AG09319 (cell line): Measurements from ENCODE around the gene MSANTD3.

ENCODE experiments used
- DNase-seq: peaks from one replicate; pipeline ENCODE4 v3.0.0-alpha.2; 2010; ENCODE audit warnings: low read depth; ENCODE audit errors: extremely low read depth
- TF ChIP-seq, protein P1 (sequence below): IDR thresholded peaks from 2 replicates; pipeline ENCODE4 v1.5.1; 2011; ENCODE audit warnings: low read depth, mild to moderate bottlenecking, inconsistent platforms, low read length, moderate library complexity

The MSANTD3 gene

DNA sequence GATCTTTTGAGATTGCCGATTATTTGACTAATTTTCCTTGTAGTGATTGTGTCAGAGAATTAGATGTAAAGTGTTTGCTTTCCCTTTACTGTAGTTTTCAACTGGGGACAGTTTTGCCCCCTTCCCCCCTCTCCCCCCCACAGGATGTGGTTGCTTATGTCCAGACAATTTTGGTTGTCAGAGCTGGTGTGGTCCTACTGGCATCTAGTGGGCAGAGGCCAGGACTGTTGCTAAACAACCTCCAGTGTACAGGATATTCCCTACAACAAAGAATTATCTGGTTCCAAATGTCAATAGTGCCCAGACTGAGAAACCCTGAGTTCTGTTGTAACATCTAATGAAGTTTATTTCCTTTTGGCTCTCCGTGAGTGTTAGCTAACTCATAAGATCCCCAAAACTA, 66.0 kb downstream of the MSANTD3 start:
- TF ChIP-seq, protein P1, sequence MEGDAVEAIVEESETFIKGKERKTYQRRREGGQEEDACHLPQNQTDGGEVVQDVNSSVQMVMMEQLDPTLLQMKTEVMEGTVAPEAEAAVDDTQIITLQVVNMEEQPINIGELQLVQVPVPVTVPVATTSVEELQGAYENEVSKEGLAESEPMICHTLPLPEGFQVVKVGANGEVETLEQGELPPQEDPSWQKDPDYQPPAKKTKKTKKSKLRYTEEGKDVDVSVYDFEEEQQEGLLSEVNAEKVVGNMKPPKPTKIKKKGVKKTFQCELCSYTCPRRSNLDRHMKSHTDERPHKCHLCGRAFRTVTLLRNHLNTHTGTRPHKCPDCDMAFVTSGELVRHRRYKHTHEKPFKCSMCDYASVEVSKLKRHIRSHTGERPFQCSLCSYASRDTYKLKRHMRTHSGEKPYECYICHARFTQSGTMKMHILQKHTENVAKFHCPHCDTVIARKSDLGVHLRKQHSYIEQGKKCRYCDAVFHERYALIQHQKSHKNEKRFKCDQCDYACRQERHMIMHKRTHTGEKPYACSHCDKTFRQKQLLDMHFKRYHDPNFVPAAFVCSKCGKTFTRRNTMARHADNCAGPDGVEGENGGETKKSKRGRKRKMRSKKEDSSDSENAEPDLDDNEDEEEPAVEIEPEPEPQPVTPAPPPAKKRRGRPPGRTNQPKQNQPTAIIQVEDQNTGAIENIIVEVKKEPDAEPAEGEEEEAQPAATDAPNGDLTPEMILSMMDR, result peak; percentile 48
- peak; percentile 32 for DNase-seq

GRCh38 chr9:100498592-100498991, 71.6 kb downstream of the MSANTD3 start:
- TF ChIP-seq, protein P1, result no peak
- DNase-seq, result no peak

DNA sequence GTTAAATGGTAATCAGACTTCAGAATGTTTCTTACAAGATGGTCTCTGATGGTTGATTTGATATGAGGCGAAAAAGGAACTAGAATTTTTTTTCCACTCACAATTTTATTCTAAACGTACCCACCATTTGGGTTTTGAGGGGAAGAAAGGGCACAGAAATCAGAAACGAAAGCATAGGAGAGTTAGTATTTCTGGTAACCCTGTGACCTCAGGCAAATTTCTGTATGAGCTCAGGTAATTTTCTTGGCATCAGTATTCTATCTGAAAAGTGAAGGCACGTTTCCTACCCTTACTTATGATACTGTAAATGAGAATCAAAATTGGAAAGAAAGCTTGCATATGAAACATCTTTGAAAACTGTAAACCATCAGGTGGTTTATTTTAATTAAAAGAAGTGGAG, 72.5 kb downstream of the MSANTD3 start:
- no peak for DNase-seq
- TF ChIP-seq, protein P1, result no peak

- no peak for DNase-seq
- TF ChIP-seq, protein P1, result no peak
Measured at GRCh38 chr9:100499866-100500265, 72.9 kb downstream of the MSANTD3 start.
